GM10847 (cell line): ENCODE measurements around the gene C5orf47.

Experiments used
- POLR2A ChIP-seq: IDR thresholded peaks from 2 replicates; pipeline ENCODE4 v1.6.1; 2011; ENCODE audit not compliant: insufficient read length; ENCODE audit errors: extremely low read depth

C5orf47 gene

GRCh38 chr5:173963867-173964441 lies 25.0 kb upstream of the C5orf47 start:
- TF ChIP-seq POLR2A, result no peak

DNA sequence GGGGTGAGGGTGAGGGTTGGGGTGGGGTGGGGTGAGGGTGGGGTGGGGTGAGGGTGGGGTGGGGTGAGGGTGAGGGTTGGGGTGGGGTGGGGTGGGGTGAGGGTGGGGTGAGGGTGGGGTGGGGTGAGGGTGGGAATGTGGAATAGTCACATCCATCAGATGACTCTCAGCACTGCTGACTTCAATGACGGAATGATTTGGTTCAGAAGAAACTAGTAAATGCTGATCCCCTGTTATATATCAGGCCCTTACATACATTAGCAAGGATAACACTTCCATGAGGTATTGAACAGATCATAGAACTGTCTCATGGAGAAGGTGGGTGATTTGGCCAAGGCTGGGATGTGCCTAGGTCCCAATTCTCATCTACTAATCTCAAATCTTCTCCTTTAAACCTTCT lies 24.5 kb upstream of the C5orf47 start:
- no peak for TF ChIP-seq POLR2A

DNA sequence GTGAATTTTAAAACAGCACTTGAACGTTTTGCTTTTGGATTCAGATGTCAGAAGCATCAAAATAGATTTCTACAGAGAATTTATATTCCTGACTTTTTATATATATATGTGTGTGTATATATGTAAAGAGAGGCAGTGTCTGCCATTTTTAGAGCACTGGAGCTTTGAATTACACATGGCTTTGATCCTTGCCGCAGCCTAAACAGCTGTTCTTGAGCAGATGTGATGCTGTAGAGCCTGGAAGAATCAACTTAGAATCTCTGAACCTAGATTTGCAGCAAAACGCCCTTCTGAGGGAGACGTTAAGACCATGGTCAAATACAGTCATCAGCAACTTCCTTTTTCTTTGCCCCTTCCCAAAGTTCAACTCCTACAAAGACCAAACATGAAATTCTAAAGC lies 21.7 kb upstream of the C5orf47 start:
- no peak for TF ChIP-seq POLR2A

DNA sequence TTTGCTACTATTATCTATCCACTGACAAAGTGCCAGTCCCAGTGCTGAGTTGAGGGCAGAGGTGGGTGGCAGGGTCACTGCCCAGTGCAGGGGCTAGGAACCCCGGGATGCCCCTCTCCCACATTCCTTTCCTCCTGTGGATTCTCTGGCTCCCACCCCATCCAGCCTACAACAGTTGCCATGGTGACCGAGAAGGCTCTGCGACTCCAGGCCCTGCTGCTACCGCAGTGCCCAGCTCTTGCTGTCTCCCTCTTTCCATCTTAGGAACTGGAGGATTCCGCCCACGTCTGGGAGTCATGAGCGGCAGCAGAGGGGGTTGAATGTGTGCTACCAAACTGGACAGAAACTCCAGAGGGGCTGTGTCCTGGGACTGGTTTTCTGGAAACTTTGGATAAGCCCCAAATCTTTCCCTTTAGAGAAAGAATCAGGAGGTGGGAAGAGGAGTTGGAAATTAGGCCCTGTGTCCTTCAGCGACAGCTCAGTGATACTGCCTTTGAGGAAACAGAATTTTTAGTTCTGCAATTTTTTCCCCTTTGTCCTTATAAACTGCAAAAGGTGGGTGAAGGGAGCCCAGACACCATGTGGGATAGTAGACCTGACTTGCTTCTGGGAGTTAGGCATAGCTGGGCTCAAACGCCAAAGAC lies 20.7 kb upstream of the C5orf47 start:
- no peak for TF ChIP-seq POLR2A

GRCh38 chr5:173969167-173970049 lies 19.6 kb upstream of the C5orf47 start:
- TF ChIP-seq POLR2A, result no peak

DNA sequence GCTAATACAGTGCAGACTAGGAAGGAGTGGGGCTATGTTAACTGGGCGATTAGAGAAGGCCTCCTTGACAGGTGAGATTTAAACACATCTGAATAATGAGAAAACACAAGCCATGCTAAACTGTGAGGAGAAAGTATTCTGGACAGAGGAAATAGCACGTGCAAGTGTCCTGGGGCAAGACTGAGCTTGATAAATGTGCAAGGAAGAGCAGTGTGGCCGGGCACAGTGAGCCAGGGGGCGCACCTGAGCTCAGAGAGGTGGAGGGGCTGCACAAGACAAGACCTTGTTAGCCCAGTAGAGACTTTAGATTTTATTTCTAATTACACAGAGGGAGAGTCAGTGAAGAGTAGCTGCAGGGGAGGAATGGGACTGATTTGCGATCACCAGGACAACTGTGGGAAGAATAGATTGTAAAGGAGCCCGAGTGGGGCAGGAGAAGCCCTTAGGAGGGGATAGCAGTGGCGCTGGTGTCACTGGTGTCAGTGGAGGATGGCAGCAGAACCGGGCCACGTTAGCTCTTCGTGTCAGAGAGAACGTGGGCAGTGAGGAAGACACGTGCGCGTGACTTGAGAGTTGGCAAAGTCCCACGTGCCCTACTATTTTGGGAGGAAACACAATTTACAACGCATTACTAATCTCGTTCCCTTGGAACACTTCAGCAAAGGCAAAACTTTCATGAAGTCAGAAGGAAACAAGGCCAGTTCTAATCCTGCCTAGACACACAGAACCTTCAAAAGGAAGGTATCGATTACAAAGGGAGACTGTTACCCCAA lies 17.9 kb upstream of the C5orf47 start:
- no peak for TF ChIP-seq POLR2A

DNA sequence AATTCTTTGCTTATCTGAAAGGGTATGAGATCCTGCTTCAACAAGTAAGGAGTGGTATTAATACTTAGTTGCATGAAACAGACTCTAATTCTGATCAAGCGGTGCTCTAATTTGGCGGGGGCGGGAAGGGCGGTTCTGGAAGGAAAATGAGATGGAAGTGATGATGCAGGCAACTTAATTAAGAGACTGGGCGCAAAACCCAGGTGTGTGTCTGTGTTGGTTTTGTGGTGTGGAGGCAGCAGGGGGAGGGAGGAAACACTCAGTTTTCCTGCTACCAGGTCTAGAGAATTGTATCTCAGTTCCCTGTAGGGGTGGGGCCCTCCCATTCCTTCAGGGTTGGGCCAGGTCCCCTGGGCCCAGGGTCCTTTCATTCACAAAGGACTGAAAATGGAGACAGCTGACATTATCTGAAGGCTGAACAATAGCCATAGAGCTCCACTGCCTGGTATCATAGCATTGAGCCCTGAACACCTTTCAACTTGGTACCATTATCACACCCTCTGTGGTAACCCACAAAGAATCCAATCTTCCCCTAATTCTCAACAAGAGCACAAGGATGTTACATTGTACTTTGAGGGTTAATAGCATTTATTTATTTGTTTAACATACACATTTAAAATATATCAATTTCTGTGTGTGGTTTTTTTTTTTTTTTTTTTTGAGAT lies 17.2 kb upstream of the C5orf47 start:
- no peak for TF ChIP-seq POLR2A

GRCh38 chr5:173972607-173972924 lies 16.4 kb upstream of the C5orf47 start:
- TF ChIP-seq POLR2A, result no peak

- TF ChIP-seq POLR2A, result no peak
Observed at GRCh38 chr5:173972925-173973615, 15.9 kb upstream of the C5orf47 start.

- TF ChIP-seq POLR2A, result no peak
Observed at GRCh38 chr5:173973616-173973969, 15.4 kb upstream of the C5orf47 start.

- no peak for TF ChIP-seq POLR2A
Observed at GRCh38 chr5:173974688-173975239, 14.2 kb upstream of the C5orf47 start.

GRCh38 chr5:173981185-173981761 lies 7.7 kb upstream of the C5orf47 start:
- TF ChIP-seq POLR2A, result no peak

DNA sequence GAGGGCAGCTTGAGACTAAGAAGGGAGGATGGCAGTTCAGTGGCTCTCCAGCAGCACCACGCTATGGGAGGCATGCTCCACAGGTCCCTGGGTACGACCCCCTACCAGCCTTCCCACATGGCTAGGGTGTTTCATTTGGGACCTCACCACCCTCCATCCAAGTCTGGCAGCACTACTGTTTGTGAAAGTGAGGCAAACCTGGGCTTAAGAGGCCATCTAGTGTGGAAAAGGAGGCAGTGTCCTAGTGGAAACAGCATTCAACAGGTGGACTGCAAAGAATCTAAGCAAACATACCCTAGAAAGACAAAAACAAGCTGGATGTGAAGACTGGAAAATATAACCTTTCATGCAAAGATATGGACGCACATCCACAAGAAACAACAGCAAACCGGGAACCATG lies 4.8 kb upstream of the C5orf47 start:
- TF ChIP-seq POLR2A, result no peak
